Measurements from ENCODE around the gene SEC14L5. TPM values are rescaled to one million over a fixed set of nuclear protein-coding genes. Genes with fewer than 3 reads are reported as not detected.

SEC14L5 gene
- total and polyA plus RNA-seq, 9 donors = 0.11 to 1.5 (median 0.38) TPM

- H3K4me1 ChIP-seq (ENCODE audit: insufficient read depth) = peaks cover 6% of the 10 kb centered on the region
- 59 to 63% (median 59%) methylated on average over 1 of the region's 1 CpG for WGBS, 3 donors
- TF ChIP-seq CTCF (IDR thresholded peaks at IDR 0.05) (no peak), POLR2A (IDR thresholded peaks at IDR 0.05) (no peak), EP300 (IDR thresholded peaks at IDR 0.05) (no peak)
- intact Hi-C loops (cut with DNase I) = no loop called here
- H3K27me3 ChIP-seq = no peaks in the 10 kb centered on the region
- no peak for DNase-seq
- H3K36me3 ChIP-seq = no peaks in the 10 kb centered on the region
- no peaks in the 10 kb centered on the region for H3K9me3 ChIP-seq
- no peak overlapping the region for H3K27ac ChIP-seq
- no peak overlapping the region for H3K4me3 ChIP-seq
These were observed 77.7 kb downstream of the SEC14L5 start for GRCh38 chr16:5035909-5036227.

GRCh38 chr16:5036228-5037156 is 78.4 kb downstream of the SEC14L5 start:
- TF ChIP-seq CTCF (IDR thresholded peaks at IDR 0.05) (no peak), EP300 (IDR thresholded peaks at IDR 0.05) (no peak), POLR2A (IDR thresholded peaks at IDR 0.05) (no peak)
- Histone ChIP-seq H3K27ac (no peak overlapping the region), H3K36me3 (no peaks in the 10 kb centered on the region), H3K4me1 (ENCODE audit: insufficient read depth) (peaks cover 6% of the 10 kb centered on the region), H3K27me3 (no peaks in the 10 kb centered on the region), H3K9me3 (no peaks in the 10 kb centered on the region), H3K4me3 (no peak overlapping the region)
- 23 to 37% (median 25%) methylated on average over 12 of the region's 12 CpGs for WGBS, 3 donors
- peak in 1 of 5 donors; percentile 2 for DNase-seq
- intact Hi-C loops (cut with DNase I) = no loop called here

GRCh38 chr16:5040451-5040850 is 82.3 kb downstream of the SEC14L5 start:
- Histone ChIP-seq H3K4me3 (no peak overlapping the region), H3K4me1 (ENCODE audit: insufficient read depth) (no peaks in the 10 kb centered on the region), H3K27ac (no peak overlapping the region), H3K36me3 (no peaks in the 10 kb centered on the region), H3K27me3 (no peaks in the 10 kb centered on the region), H3K9me3 (no peaks in the 10 kb centered on the region)
- intact Hi-C loops (cut with DNase I) = no loop called here
- DNase-seq = peak in 1 of 5 donors; percentile 1
- WGBS, 3 donors = 65 to 76% (median 68%) methylated on average over 7 of the region's 7 CpGs
- no peak for TF ChIP-seq POLR2A (IDR thresholded peaks at IDR 0.05)
- TF ChIP-seq EP300 (IDR thresholded peaks at IDR 0.05) = no peak
- no peak for TF ChIP-seq CTCF (IDR thresholded peaks at IDR 0.05)

GRCh38 chr16:5041600-5042133 is 83.5 kb downstream of the SEC14L5 start:
- Histone ChIP-seq H3K4me1 (ENCODE audit: insufficient read depth) (no peaks in the 10 kb centered on the region), H3K36me3 (no peaks in the 10 kb centered on the region), H3K27me3 (no peaks in the 10 kb centered on the region), H3K4me3 (no peak overlapping the region), H3K9me3 (no peaks in the 10 kb centered on the region), H3K27ac (no peak overlapping the region)
- no peak for DNase-seq
- TF ChIP-seq CTCF (IDR thresholded peaks at IDR 0.05) = no peak
- WGBS, 3 donors = 62 to 66% (median 63%) methylated on average over 12 of the region's 12 CpGs
- intact Hi-C loops (cut with DNase I) = no loop called here

Measured in ovary (tissue), 9 donors.